Measurements from ENCODE around the gene SGMS1. TPM values are rescaled to one million over a fixed set of nuclear protein-coding genes. Genes with fewer than 3 reads are reported as not detected.

The SGMS1 gene
- total RNA-seq, 3 donors from 2014 or later: 66.5 to 114 (median 80.1) TPM

DNA sequence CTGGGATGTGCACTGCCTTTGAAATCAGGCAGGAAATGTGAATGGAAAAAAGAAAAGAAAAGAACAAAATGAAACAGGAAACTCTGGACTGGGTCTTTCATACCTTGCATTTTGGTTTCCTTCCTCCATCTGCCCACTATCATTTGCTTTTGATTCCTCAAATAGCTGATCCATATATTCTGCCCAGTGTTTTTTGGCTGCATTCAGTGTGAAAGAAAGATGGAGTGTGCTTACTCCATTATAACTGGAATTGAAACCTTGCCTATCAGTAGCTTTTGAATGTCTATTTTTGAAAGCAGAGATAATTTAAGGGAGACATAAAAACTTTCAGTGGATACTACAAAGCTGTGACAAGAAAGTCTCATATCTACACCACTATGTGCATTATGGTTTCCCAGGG, 308.3 kb downstream of the SGMS1 start:
- H3K27me3 ChIP-seq: no peaks in the 10 kb centered on the region
- intact Hi-C loops (cut with DNase I; ENCODE audit: low total_unique reads): no loop called here
- no peaks in the 10 kb centered on the region for H3K9me3 ChIP-seq
- no peak overlapping the region for H3K27ac ChIP-seq
- no peak for DNase-seq (ENCODE audit: low spot score in 2 of 2)
- H3K4me3 ChIP-seq: no peak overlapping the region
- no peaks in the 10 kb centered on the region for H3K4me1 ChIP-seq
- H3K36me3 ChIP-seq: peaks cover 8% of the 10 kb centered on the region
- TF ChIP-seq POLR2A (IDR thresholded peaks at IDR 0.05): no peak
- TF ChIP-seq, protein P1, sequence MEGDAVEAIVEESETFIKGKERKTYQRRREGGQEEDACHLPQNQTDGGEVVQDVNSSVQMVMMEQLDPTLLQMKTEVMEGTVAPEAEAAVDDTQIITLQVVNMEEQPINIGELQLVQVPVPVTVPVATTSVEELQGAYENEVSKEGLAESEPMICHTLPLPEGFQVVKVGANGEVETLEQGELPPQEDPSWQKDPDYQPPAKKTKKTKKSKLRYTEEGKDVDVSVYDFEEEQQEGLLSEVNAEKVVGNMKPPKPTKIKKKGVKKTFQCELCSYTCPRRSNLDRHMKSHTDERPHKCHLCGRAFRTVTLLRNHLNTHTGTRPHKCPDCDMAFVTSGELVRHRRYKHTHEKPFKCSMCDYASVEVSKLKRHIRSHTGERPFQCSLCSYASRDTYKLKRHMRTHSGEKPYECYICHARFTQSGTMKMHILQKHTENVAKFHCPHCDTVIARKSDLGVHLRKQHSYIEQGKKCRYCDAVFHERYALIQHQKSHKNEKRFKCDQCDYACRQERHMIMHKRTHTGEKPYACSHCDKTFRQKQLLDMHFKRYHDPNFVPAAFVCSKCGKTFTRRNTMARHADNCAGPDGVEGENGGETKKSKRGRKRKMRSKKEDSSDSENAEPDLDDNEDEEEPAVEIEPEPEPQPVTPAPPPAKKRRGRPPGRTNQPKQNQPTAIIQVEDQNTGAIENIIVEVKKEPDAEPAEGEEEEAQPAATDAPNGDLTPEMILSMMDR (IDR thresholded peaks at IDR 0.05): no peak
- no peak for TF ChIP-seq POLR2AphosphoS5 (IDR thresholded peaks at IDR 0.05)

DNA sequence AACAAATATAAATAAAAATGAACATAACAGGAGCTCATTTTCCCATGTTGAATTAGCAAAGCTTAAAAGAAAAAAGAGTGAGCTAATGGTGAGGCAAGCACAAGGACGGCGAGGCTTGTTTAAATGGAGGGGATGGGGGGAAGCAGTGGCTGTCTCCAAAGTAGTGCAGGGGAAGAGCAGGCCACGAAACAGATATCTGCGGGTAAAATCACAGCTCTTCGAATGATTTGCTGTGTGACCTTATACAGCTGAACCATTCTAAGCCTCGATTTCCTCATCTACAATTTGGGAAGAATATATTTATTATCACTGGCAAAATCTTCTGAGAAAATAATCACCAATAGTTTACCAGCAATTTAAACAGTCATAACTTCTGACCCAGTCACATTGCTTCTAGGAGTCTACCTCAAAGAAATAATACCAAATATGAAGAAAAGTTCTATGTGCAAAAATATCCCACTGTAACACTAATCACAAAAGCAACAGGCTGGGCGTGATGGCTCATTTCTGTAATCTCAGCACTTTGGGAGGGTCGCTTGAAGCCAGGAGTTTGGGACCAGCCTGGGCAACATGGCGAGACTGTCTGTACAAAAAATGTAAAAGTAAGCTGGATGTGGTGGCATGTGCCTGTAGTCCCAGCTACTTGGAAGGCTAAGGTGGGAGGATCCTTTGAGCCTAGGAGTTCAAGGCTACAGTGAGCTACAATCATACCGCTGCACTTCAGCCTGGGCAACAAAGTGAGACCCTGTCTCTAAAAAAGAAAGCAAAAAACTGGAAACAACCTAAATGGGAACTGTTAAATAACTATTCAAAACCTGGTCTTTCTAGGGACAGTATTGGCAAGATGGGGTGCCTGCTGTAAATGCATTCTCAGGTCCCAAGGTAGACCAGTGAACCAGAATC, 309.3 kb downstream of the SGMS1 start:
- no peak overlapping the region for H3K27ac ChIP-seq
- DNase-seq (ENCODE audit: low spot score in 2 of 2): no peak
- intact Hi-C loops (cut with DNase I; ENCODE audit: low total_unique reads): no loop called here
- H3K4me3 ChIP-seq: no peak overlapping the region
- peaks cover 9% of the 10 kb centered on the region for H3K36me3 ChIP-seq
- H3K4me1 ChIP-seq: no peaks in the 10 kb centered on the region
- H3K9me3 ChIP-seq: no peaks in the 10 kb centered on the region
- TF ChIP-seq POLR2A (IDR thresholded peaks at IDR 0.05) (no peak), POLR2AphosphoS5 (IDR thresholded peaks at IDR 0.05) (no peak)
- TF ChIP-seq, protein P1 (IDR thresholded peaks at IDR 0.05): no peak
- H3K27me3 ChIP-seq: no peaks in the 10 kb centered on the region

DNA sequence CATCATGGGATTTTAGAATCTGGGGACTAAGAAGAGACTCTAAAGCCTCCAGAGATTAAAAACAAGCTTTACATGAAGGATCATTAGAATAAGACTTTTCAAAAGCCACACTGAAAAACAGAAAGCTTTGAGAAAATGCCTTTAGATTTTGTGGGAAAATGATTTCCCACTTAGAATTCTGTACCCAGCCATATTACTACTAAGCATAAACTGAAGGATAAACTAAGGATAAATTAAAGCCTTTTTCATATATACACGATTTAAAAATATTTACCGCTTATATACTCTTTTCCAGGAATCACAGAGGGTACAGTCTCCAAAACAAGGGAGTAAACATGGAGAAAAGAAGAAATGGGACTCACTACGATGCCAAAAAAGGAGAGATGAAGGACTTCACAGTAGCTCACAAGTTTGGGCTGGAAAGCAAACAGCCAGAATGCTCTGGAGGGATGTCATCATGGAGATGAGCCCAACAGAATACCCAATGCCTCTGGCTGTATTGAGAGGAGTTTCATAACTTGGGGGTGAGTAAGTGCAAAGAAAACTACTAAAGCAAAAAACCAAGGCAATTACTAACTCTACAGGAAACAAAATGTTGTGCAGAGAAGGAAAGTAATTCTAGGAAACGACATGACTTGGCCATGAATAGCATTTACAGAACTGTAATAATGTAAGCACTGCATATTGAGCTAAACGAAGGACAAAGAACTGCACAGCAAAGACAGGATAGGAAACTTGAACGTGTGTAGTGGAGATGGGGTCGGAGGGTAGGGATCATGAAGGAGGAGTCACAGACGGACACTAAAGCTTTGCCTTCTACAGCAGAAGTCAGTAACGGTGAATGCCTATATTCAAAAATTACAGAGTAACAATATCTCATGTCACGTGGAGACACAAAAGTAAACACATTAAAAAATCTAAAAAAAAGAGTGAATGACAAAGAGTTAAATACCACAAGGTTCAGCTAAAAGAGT, 311.0 kb downstream of the SGMS1 start:
- no peaks in the 10 kb centered on the region for H3K4me1 ChIP-seq
- intact Hi-C loops (cut with DNase I; ENCODE audit: low total_unique reads): no loop called here
- H3K27me3 ChIP-seq: no peaks in the 10 kb centered on the region
- no peaks in the 10 kb centered on the region for H3K9me3 ChIP-seq
- DNase-seq (ENCODE audit: low spot score in 2 of 2): no peak
- H3K27ac ChIP-seq: no peak overlapping the region
- H3K4me3 ChIP-seq: no peak overlapping the region
- H3K36me3 ChIP-seq: peaks cover 9% of the 10 kb centered on the region
- no peak for TF ChIP-seq POLR2AphosphoS5 (IDR thresholded peaks at IDR 0.05)

DNA sequence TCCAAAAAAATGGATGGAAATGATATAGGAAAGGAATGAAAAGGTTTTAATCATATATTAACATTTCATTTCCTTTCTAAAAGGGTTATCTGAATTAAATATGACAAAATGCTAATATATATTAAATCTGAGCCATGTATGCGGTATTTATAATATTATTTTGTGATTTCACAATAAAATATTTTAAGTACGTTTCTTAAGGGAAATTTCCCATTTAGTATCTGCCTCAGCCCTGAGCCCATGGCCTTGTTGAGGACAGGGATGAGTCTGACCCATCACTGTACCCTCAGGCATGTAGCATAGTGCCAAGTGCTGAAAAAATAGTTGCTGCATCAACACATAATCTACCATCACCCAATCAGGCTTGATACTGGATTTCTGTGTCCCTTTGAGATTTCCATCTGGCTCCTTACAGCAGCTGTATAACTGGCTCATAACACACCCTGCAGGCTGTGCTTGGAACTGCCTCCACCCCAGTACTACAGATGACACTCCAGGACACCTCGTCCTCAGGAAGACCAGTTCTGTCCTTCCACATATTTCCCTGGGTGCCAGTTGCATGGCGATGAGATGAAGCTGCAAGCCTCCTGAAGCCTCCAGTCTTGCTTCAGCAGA, 313.1 kb downstream of the SGMS1 start:
- Histone ChIP-seq H3K27ac (no peak overlapping the region), H3K36me3 (peaks cover 9% of the 10 kb centered on the region), H3K4me3 (no peak overlapping the region), H3K4me1 (no peaks in the 10 kb centered on the region), H3K27me3 (no peaks in the 10 kb centered on the region), H3K9me3 (no peaks in the 10 kb centered on the region)
- intact Hi-C loops (cut with DNase I; ENCODE audit: low total_unique reads): no loop called here
- no peak for DNase-seq (ENCODE audit: low spot score in 2 of 2)
- TF ChIP-seq POLR2AphosphoS5 (IDR thresholded peaks at IDR 0.05) (no peak), POLR2A (IDR thresholded peaks at IDR 0.05) (no peak)
- TF ChIP-seq, protein P1 (IDR thresholded peaks at IDR 0.05): no peak

DNA sequence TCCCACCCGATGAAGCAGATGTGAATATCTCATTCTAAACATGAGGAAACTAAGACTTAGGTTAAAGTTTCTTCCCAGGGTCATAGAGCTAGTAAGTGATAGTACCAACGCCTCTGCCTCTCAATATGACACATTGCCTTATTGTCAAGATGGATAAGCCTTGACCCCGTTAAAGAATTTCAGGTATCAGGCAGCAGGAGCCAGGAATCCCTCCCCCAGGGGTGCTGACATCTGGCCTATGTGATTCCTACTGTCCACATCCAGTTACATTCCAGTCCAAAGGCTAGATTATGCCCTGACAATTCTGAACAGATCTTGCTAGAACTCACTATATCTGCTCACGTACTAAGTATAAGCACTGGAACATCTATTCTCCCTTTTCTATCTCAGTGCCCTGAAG, 314.4 kb downstream of the SGMS1 start:
- Histone ChIP-seq H3K27ac (no peak overlapping the region), H3K9me3 (no peaks in the 10 kb centered on the region), H3K4me3 (no peak overlapping the region), H3K27me3 (no peaks in the 10 kb centered on the region), H3K36me3 (peaks cover 9% of the 10 kb centered on the region), H3K4me1 (no peaks in the 10 kb centered on the region)
- intact Hi-C loops (cut with DNase I; ENCODE audit: low total_unique reads): no loop called here
- no peak for DNase-seq (ENCODE audit: low spot score in 2 of 2)
- TF ChIP-seq POLR2A (IDR thresholded peaks at IDR 0.05) (no peak), POLR2AphosphoS5 (IDR thresholded peaks at IDR 0.05) (no peak)
- TF ChIP-seq, protein P1 (IDR thresholded peaks at IDR 0.05): no peak

All from breast epithelium (tissue), 4 donors.